ENCODE results near the gene TMEM272. TPM values are rescaled to one million over a fixed set of nuclear protein-coding genes. Genes with fewer than 3 reads are reported as not detected.
A peak's percentile ranks its signal among the peaks of the same experiment; 100 is the strongest.

The TMEM272 gene
- total RNA-seq, 1 experiment from 2014 or later = 0.17 TPM

DNA sequence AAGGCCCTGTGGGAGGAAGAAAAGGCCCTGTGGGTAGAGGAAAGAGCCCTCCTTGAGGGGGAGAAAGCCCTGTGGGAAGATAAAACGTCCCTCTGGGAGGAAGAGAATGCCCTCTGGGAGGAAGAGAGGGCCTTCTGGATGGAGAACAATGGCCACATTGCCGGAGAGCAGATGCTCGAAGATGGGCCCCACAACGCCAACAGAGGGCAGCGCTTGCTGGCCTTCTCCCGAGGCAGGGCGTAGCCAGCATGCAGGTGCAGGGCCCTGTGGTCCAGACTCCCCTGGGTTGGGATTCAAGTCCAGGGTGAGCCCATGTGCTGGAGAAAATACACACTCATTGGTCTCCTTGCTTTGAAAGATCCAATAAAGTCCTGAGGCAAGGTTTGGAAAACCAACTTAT lies 20.9 kb upstream of the TMEM272 start:
- BruUV-seq (replicated peaks) = no TSS peak
- no peak for ATAC-seq

GRCh38 chr13:51862957-51863356 lies 18.0 kb upstream of the TMEM272 start:
- H3K27ac ChIP-seq (ENCODE audit: low read depth, low read length) = no peak overlapping the region
- intact Hi-C loops (cut with micrococcal nuclease) = no loop called here
- ChIA-PET RAD21 (ENCODE audit: low non-redundant PET in 1 of 2, low total read pairs in 2 of 2, uncharacterized antibody in 2 of 2, unreplicated experiment in 2 of 2) (no interaction called here), CTCF (no interaction called here), POLR2A (no interaction called here)
- H3K9me3 ChIP-seq (ENCODE audit: control insufficient read depth in 1 of 2, insufficient read depth in 1 of 2, low read depth in 1 of 2, low read length in 2 of 2) = no peaks in the 10 kb centered on the region
- no peaks in the 10 kb centered on the region for H3K79me2 ChIP-seq (ENCODE audit: insufficient read depth, low read length)
- H3K27me3 ChIP-seq (ENCODE audit: insufficient read depth, low read length) = no peaks in the 10 kb centered on the region
- H4K20me1 ChIP-seq (ENCODE audit: insufficient read depth) = no peaks in the 10 kb centered on the region
- no TSS peak for BruUV-seq (replicated peaks)
- H3K9me2 ChIP-seq (ENCODE audit: insufficient read depth) = no peaks in the 10 kb centered on the region
- no peaks in the 10 kb centered on the region for H3K36me3 ChIP-seq (ENCODE audit: control insufficient read depth in 1 of 2, insufficient read depth in 2 of 2, low read length in 2 of 2)
- no peak overlapping the region for H3K4me3 ChIP-seq (replicated peaks in 1 of 2; ENCODE audit: low read depth in 1 of 2, low read length in 2 of 2)
- H3K9ac ChIP-seq (ENCODE audit: low read length) = no peak overlapping the region
- H3K4me1 ChIP-seq (ENCODE audit: control insufficient read depth in 1 of 2, insufficient read depth in 2 of 2, low read length in 2 of 2) = peaks cover 0 to 7% of the 10 kb centered on the region in 2 experiments; a peak in 2 of 4 replicates
- no peak overlapping the region for H2AFZ ChIP-seq (ENCODE audit: low read depth, low read length, poor library complexity, severe bottlenecking)
- DNase-seq (ENCODE audit: low read depth, low spot score) (no peak), ATAC-seq (no peak)
- no peak overlapping the region for H3K4me2 ChIP-seq (ENCODE audit: low read length)
- TF ChIP-seq JUND (IDR thresholded peaks at IDR 0.05) = no peak
- TF ChIP-seq POLR2A (IDR thresholded peaks at IDR 0.05; ENCODE audit: borderline replicate concordance, extremely low read depth, insufficient read depth, insufficient read length) = no peak
- TF ChIP-seq ZFX (IDR thresholded peaks at IDR 0.05) = no peak
- TF ChIP-seq YY1 (IDR thresholded peaks at IDR 0.05; ENCODE audit: extremely low read depth, insufficient replicate concordance, low read depth, low read length) = no peak
- no peak for TF ChIP-seq REST (IDR thresholded peaks at IDR 0.05; ENCODE audit: low read depth)
- TF ChIP-seq EZH2 (IDR thresholded peaks at IDR 0.05) = no peak
- no peak for TF ChIP-seq ELF1 (IDR thresholded peaks at IDR 0.05; ENCODE audit: borderline replicate concordance, low read depth)
- no peak for TF ChIP-seq EZH2phosphoT487 (IDR thresholded peaks at IDR 0.05; ENCODE audit: borderline replicate concordance)

More for the DNA sequence above, 20.9 kb upstream of the TMEM272 start:
- no peak for DNase-seq (ENCODE audit: low read depth, low spot score)
- Histone ChIP-seq H4K20me1 (ENCODE audit: insufficient read depth) (no peaks in the 10 kb centered on the region), H3K36me3 (ENCODE audit: control insufficient read depth in 1 of 2, insufficient read depth in 2 of 2, low read length in 2 of 2) (no peaks in the 10 kb centered on the region), H3K9me3 (ENCODE audit: control insufficient read depth in 1 of 2, insufficient read depth in 1 of 2, low read depth in 1 of 2, low read length in 2 of 2) (no peaks in the 10 kb centered on the region), H3K79me2 (ENCODE audit: insufficient read depth, low read length) (no peaks in the 10 kb centered on the region), H3K4me1 (ENCODE audit: control insufficient read depth in 1 of 2, insufficient read depth in 2 of 2, low read length in 2 of 2) (peaks cover 0 to 7% of the 10 kb centered on the region in 2 experiments; a peak in 2 of 4 replicates), H3K4me3 (replicated peaks in 1 of 2; ENCODE audit: low read depth in 1 of 2, low read length in 2 of 2) (no peak overlapping the region), H3K9me2 (ENCODE audit: insufficient read depth) (no peaks in the 10 kb centered on the region), H3K27ac (ENCODE audit: low read depth, low read length) (no peak overlapping the region), H2AFZ (ENCODE audit: low read depth, low read length, poor library complexity, severe bottlenecking) (no peak overlapping the region), H3K9ac (ENCODE audit: low read length) (no peak overlapping the region), H3K27me3 (ENCODE audit: insufficient read depth, low read length) (peaks cover 3% of the 10 kb centered on the region; the same call in 1 of the 2 replicates), H3K4me2 (ENCODE audit: low read length) (no peak overlapping the region)
- TF ChIP-seq EZH2phosphoT487 (IDR thresholded peaks at IDR 0.05; ENCODE audit: borderline replicate concordance) (no peak), ELF1 (IDR thresholded peaks at IDR 0.05; ENCODE audit: borderline replicate concordance, low read depth) (no peak), YY1 (IDR thresholded peaks at IDR 0.05; ENCODE audit: extremely low read depth, insufficient replicate concordance, low read depth, low read length) (no peak), EZH2 (IDR thresholded peaks at IDR 0.05) (no peak), RAD21 (IDR thresholded peaks at IDR 0.05; ENCODE audit: low read depth) (0 out of 2 replicates have a peak, but pooled peaks have one; percentile 6), FOSL1 (IDR thresholded peaks at IDR 0.05; ENCODE audit: low read depth) (no peak), SIN3A (IDR thresholded peaks at IDR 0.05; ENCODE audit: low read depth) (no peak)
- TF ChIP-seq, protein P1, sequence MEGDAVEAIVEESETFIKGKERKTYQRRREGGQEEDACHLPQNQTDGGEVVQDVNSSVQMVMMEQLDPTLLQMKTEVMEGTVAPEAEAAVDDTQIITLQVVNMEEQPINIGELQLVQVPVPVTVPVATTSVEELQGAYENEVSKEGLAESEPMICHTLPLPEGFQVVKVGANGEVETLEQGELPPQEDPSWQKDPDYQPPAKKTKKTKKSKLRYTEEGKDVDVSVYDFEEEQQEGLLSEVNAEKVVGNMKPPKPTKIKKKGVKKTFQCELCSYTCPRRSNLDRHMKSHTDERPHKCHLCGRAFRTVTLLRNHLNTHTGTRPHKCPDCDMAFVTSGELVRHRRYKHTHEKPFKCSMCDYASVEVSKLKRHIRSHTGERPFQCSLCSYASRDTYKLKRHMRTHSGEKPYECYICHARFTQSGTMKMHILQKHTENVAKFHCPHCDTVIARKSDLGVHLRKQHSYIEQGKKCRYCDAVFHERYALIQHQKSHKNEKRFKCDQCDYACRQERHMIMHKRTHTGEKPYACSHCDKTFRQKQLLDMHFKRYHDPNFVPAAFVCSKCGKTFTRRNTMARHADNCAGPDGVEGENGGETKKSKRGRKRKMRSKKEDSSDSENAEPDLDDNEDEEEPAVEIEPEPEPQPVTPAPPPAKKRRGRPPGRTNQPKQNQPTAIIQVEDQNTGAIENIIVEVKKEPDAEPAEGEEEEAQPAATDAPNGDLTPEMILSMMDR (IDR thresholded peaks at IDR 0.05 in 2 of 3, conservative IDR thresholded peaks at IDR 0.05 in 1 of 3; ENCODE audit: borderline replicate concordance in 1 of 3, insufficient read depth in 1 of 3, low read depth in 2 of 3, low read length in 2 of 3) = peak in 1 of 3 experiments; percentile 20; a peak in 1 of 6 replicates
- TF ChIP-seq, protein P2, sequence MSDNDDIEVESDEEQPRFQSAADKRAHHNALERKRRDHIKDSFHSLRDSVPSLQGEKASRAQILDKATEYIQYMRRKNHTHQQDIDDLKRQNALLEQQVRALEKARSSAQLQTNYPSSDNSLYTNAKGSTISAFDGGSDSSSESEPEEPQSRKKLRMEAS (IDR thresholded peaks at IDR 0.05) = no peak
- RAD21 ChIA-PET (ENCODE audit: low non-redundant PET in 1 of 2, low total read pairs in 2 of 2, uncharacterized antibody in 2 of 2, unreplicated experiment in 2 of 2) = no interaction called here
- CTCF ChIA-PET = no interaction called here
- intact Hi-C loops (cut with micrococcal nuclease) = no loop called here
- POLR2A ChIA-PET = no interaction called here
